Right lobe of liver (tissue), 6 donors: ENCODE results near the gene C3AR1. TPM values are rescaled to one million over a fixed set of nuclear protein-coding genes. Genes with fewer than 3 reads are reported as not detected.

Experiments used
- ATAC-seq, 4 donors: fragments of 200-7000 bp; cut with Tn5 transposase; one replicate each; pipeline ENCODE4 v1.9.1; 2020; ENCODE audit warnings: mild to moderate bottlenecking in 4 of 4, moderate library complexity in 4 of 4
- DNase-seq, 3 donors: peaks; one replicate each; pipeline ENCODE4 v3.0.0-alpha.2; 2020
- H3K27ac ChIP-seq, 3 donors: fragments of 200-600 bp; one replicate each; pipeline ENCODE4 v1.8.0; 2022
- H3K27me3 ChIP-seq, 2 donors: fragments of 200-600 bp; one replicate each; pipeline ENCODE4 v1.8.0; 2022
- H3K36me3 ChIP-seq, 4 donors: fragments of 200-600 bp; sonication (generic) in 1 of 4; one replicate each; pipeline versions ENCODE4 v1.5.1 to v1.8.0; 2017 to 2022; ENCODE audit warnings: control low read depth in 1 of 4
- H3K4me1 ChIP-seq, 4 donors: fragments of 200-600 bp; sonication (generic) in 1 of 4; one replicate each; pipeline versions ENCODE4 v1.5.1 to v1.8.0; 2017 to 2022; ENCODE audit warnings: control low read depth in 1 of 4
- H3K4me3 ChIP-seq, 3 donors: fragments of 200-600 bp; one replicate each; pipeline ENCODE4 v1.8.0; 2022
- H3K9me3 ChIP-seq, 4 donors: fragments of 200-600 bp; sonication (generic) in 1 of 4; one replicate each; pipeline versions ENCODE4 v1.5.1 to v1.8.0; 2017 to 2022; ENCODE audit warnings: control low read depth in 1 of 4
- POLR2A ChIP-seq: fragments of 450-650 bp; IDR thresholded peaks from one replicate; pipeline ENCODE4 v1.6.1; 2017; ENCODE audit warnings: antibody characterized with exemption, mild to moderate bottlenecking
- WGBS: methylation state at CpG from one replicate; pipeline ENCODE4 v1.1.6; 2018; ENCODE audit warnings: low coverage, low lambda C conversion rate; ENCODE audit not compliant: insufficient coverage; ENCODE audit errors: missing lambda C conversion rate; 5-methylcytosine and 5-hydroxymethylcytosine counted together
- intact Hi-C, 2 donors: fragments of 100-400 bp; cut with DNase I; formaldehyde crosslinking; loops; one replicate each; pipeline versions ENCODE4 v1.11.2 to v1.14.1; 2022
- total RNA-seq, 6 experiments: library from RNA; depleted of rRNA in 2 of 6; stranded (reverse); fragments of >200 nt in 2 of 6; fragmentation: NEBNext Ultra II Directional in 3 of 6; extraction: Animal tissue kit (Norgen Biotek cat#: 25700) in 3 of 6; gene quantifications; one replicate each; pipeline versions ENCODE4 v1.1.0 to v1.2.4, GENCODE V29; 2016 to 2023
- TF ChIP-seq, protein P1 (sequence below), 4 donors: fragments of 200-600 bp in 3 of 4; fragments of 450-650 bp in 1 of 4; IDR thresholded peaks; one replicate each; pipeline versions ENCODE4 v1.5.1 to v1.8.0; 2016 to 2022; ENCODE audit warnings: antibody characterized with exemption in 4 of 4, mild to moderate bottlenecking in 2 of 4
- donor health status: DM: no; HTN: yes; CAD: no.
- donor health status: DM: no; HTN: no; CAD: no.
- donor health status: DM: no; HTN: no; CAD: no.
- donor health status: DM: no; HTN: yes; CAD: no.
- donor health status: DM: no; HTN: yes; CAD: no.

The C3AR1 gene
- total RNA-seq, 6 experiments from 2014 or later: 2.0 to 11.9 (median 3.8) TPM

DNA sequence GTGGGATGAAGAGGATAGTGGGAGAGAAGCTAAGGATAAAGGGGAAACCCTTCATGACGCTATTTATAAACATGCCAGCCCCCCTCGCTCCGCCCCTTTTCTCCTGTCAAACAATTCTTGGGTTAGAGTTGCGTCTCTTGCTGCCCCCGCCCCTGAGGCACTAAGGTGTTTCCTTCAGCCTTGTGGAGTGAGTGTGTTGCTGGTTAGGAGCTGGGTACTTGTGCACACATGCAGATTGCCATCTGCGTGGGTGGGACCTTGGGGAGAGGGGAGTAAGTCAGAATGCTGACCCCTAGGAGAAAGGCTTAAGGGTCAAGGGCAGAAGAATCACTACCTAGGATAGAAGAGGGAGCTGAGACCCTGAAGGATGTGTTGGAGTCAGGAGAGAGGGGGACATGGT lies 28.2 kb downstream of the C3AR1 start:
- no peak overlapping the region for H3K27ac ChIP-seq
- ATAC-seq (no peak), DNase-seq (no peak)
- no peaks in the 10 kb centered on the region for H3K27me3 ChIP-seq
- 90% methylated on average over 5 of the region's 6 CpGs for WGBS
- H3K4me1 ChIP-seq: peaks cover 0 to 42% (median 12%) of the 10 kb centered on the region in 4 donors
- H3K36me3 ChIP-seq: peaks cover 0 to 34% (median 12%) of the 10 kb centered on the region in 4 donors
- H3K4me3 ChIP-seq: no peak overlapping the region
- intact Hi-C loops: loop anchor here in 1 of 2 donors (10.0 kb wide), 1 partner anchor 47 kb away; the partner anchor contains the start of gene NECAP1
- TF ChIP-seq, protein P1, sequence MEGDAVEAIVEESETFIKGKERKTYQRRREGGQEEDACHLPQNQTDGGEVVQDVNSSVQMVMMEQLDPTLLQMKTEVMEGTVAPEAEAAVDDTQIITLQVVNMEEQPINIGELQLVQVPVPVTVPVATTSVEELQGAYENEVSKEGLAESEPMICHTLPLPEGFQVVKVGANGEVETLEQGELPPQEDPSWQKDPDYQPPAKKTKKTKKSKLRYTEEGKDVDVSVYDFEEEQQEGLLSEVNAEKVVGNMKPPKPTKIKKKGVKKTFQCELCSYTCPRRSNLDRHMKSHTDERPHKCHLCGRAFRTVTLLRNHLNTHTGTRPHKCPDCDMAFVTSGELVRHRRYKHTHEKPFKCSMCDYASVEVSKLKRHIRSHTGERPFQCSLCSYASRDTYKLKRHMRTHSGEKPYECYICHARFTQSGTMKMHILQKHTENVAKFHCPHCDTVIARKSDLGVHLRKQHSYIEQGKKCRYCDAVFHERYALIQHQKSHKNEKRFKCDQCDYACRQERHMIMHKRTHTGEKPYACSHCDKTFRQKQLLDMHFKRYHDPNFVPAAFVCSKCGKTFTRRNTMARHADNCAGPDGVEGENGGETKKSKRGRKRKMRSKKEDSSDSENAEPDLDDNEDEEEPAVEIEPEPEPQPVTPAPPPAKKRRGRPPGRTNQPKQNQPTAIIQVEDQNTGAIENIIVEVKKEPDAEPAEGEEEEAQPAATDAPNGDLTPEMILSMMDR (IDR thresholded peaks at IDR 0.05): no peak
- no peaks in the 10 kb centered on the region for H3K9me3 ChIP-seq

DNA sequence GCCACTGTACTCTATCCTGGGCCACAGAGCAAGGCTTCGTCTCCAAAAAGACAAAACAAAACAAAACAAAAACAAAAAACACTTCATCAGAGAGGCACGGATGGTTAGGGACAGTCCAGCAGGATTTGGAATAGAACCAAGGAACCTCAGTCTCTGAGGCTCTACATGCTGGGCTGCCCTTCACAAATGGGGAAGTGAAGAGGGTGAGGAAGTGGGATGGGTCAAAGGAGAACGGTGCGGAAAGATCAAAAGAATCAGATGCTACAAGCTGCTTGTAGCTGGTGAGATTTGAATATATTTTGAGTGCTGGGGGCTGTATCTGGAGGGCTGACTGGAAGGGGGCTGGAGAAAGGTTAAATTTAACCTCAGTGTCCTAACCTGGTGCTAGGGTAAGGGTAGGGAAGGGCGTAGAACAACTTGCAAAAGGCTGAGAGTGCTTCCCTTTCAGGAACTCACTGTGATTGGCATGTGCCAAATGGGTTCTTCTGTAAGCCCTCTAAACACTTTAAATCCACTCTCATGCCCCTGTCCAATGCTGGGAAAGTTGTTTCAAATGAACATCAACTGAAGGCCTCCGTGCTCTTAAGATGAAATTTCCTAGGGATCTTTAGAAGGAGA lies 29.0 kb downstream of the C3AR1 start:
- no peak for TF ChIP-seq POLR2A
- TF ChIP-seq, protein P1 (IDR thresholded peaks at IDR 0.05): no peak
- H3K27me3 ChIP-seq: no peaks in the 10 kb centered on the region
- no peaks in the 10 kb centered on the region for H3K9me3 ChIP-seq
- DNase-seq (no peak), ATAC-seq (no peak)
- peaks cover 0 to 42% (median 12%) of the 10 kb centered on the region in 4 donors for H3K4me1 ChIP-seq
- H3K4me3 ChIP-seq: no peak overlapping the region
- H3K36me3 ChIP-seq: peaks cover 0 to 26% (median 9%) of the 10 kb centered on the region in 4 donors
- WGBS: 39% methylated on average over 6 of the region's 6 CpGs
- no peak overlapping the region for H3K27ac ChIP-seq
- intact Hi-C loops: loop anchor here in 1 of 2 donors (10.0 kb wide), 1 partner anchor 48 kb away; the partner anchor contains the start of gene NECAP1

DNA sequence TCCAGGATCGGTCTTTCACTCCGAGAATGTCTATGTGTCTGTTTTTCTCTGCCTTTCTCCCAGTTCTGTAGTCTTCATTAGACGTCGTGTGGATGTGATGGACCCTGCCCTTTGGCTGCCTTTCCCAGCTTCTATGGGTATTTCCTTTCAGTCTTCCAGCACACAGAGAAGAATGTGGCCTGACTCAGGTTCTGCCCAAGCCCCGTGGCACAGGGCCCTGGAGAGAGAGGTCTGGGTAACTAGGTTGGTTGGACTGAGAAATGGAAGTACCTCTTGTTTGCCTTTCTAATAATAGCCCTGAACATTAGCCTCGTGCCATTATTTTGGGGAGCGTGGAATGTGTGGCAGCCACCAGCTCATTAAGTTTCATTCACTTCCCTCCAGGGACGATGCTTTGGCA lies 29.8 kb downstream of the C3AR1 start:
- Histone ChIP-seq H3K27ac (no peak overlapping the region), H3K4me3 (no peak overlapping the region), H3K36me3 (peaks cover 0 to 18% (median 6%) of the 10 kb centered on the region in 4 donors), H3K27me3 (no peaks in the 10 kb centered on the region), H3K4me1 (peaks cover 0 to 46% (median 12%) of the 10 kb centered on the region in 4 donors), H3K9me3 (no peaks in the 10 kb centered on the region)
- 47% methylated on average over 7 of the region's 8 CpGs for WGBS
- no peak for TF ChIP-seq POLR2A
- TF ChIP-seq, protein P1 (IDR thresholded peaks at IDR 0.05): no peak
- no peak for ATAC-seq
- no peak for DNase-seq
- intact Hi-C loops: loop anchor here in 1 of 2 donors (10.0 kb wide), 1 partner anchor 48 kb away; the partner anchor contains the start of gene NECAP1

DNA sequence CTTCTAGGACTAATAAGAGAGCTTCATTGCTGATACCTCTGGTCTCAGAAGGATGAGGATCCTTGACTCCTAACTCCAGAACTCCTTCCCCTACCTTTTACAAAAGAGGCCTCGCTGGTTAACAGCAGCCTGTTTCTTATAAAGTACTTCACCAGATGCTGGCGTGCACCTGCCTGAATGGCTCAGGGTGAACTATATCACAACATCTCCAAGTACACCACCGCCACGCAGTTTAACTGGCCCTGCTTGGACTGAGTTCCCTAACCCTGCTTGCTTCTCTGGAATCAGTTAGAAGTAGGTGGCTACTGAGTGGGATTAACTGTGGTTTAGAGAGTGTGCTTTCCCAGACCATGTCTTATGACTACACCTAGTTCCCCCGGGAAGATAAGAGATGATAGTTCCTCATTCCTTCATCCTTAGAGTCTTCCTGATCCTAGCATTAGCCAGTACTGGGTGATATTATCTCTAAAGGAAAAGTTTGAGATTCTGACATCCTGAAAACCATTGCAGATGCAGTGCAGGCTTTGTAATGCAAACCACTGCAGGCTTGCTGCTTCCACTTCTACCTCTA lies 30.6 kb downstream of the C3AR1 start:
- intact Hi-C loops: loop anchor here in 1 of 2 donors (10.0 kb wide), 1 partner anchor 49 kb away; the partner anchor contains the start of gene NECAP1
- Histone ChIP-seq H3K27me3 (no peaks in the 10 kb centered on the region), H3K9me3 (no peaks in the 10 kb centered on the region), H3K36me3 (peaks cover 0 to 10% (median 3%) of the 10 kb centered on the region in 4 donors), H3K4me3 (no peak overlapping the region), H3K4me1 (peaks cover 0 to 46% (median 12%) of the 10 kb centered on the region in 4 donors), H3K27ac (no peak overlapping the region)
- ATAC-seq (no peak), DNase-seq (no peak)
- TF ChIP-seq, protein P1 (IDR thresholded peaks at IDR 0.05): no peak
- TF ChIP-seq POLR2A: no peak
- WGBS: 82% methylated on average over 5 of the region's 5 CpGs
